Activated naive CD4-positive, alpha-beta T cell treated with anti-CD3 and anti-CD28 coated beads, Interleukin-2, amount 50 U/mL, for 24 hours (primary cell): ENCODE data around the gene RING1.
"Not testable (repeated sequence)": the region's sequence is repeated elsewhere in the genome, so short reads cannot be mapped to it uniquely, and the experiment has no call there.

Source experiments
- H3K27ac Mint-ChIP-seq: one replicate; pipeline ENCODE4 v1.8.0; 2021; ENCODE audit warnings: mild to moderate bottlenecking, mixed read lengths
- H3K27me3 Mint-ChIP-seq: one replicate; pipeline ENCODE4 v1.8.0; 2021; ENCODE audit warnings: mixed read lengths
- H3K36me3 Mint-ChIP-seq: one replicate; pipeline ENCODE4 v1.8.0; 2021; ENCODE audit warnings: mixed read lengths
- H3K4me1 Mint-ChIP-seq: one replicate; pipeline ENCODE4 v1.8.0; 2021; ENCODE audit warnings: mixed read lengths
- H3K4me3 Mint-ChIP-seq: one replicate; pipeline ENCODE4 v1.8.0; 2021; ENCODE audit warnings: mild to moderate bottlenecking, mixed read lengths
- H3K9me3 Mint-ChIP-seq: one replicate; pipeline ENCODE4 v1.8.0; 2021; ENCODE audit warnings: mixed read lengths

RING1 gene

DNA sequence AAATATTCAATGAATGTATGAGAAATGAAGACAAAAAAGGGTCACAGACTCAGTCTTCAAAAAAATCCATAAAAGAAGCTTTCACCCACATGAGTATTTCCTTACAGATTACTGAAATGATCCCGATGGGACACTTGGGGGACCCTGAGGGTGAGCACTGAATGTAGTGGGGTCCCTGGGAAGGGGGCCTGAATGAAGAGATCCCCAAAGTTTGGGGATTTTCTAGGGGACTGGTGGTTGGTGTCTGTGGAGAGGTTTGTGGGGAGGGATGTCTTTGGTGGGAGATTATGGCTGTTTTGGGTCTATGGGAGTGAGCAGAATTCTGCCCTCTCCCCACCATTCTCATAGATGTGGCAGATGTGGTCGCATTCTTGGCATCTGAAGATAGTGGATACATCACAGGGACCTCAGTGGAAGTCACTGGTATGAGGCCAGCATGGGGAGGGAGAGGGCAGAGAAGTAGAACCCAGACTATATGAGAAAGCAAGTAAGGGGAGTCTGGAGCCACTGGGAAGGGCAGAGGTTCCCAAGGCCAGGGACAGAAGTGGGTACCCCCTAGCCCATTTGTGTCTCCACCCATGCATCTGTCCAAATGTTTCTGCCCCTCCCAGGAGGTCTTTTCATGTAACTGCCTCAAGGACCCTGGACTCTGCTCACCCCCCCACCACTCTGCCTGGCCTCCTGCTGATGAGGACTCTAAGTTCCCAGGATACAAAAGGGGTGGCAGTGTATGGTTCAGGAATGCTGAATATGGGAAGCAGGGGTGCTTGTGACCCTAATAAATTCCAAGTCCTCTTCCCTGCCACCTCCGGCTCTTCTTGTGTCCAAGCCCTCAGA is 2.1 kb upstream of the RING1 start:
- H3K36me3 Mint-ChIP-seq = peaks cover 26% of the 10 kb centered on the region
- peak overlapping the region; percentile 46 for H3K27ac Mint-ChIP-seq
- peaks cover 62% of the 10 kb centered on the region for H3K4me1 Mint-ChIP-seq
- H3K9me3 Mint-ChIP-seq = no peaks in the 10 kb centered on the region
- H3K4me3 Mint-ChIP-seq = peak overlapping the region; percentile 100
- H3K27me3 Mint-ChIP-seq = no peaks in the 10 kb centered on the region

DNA sequence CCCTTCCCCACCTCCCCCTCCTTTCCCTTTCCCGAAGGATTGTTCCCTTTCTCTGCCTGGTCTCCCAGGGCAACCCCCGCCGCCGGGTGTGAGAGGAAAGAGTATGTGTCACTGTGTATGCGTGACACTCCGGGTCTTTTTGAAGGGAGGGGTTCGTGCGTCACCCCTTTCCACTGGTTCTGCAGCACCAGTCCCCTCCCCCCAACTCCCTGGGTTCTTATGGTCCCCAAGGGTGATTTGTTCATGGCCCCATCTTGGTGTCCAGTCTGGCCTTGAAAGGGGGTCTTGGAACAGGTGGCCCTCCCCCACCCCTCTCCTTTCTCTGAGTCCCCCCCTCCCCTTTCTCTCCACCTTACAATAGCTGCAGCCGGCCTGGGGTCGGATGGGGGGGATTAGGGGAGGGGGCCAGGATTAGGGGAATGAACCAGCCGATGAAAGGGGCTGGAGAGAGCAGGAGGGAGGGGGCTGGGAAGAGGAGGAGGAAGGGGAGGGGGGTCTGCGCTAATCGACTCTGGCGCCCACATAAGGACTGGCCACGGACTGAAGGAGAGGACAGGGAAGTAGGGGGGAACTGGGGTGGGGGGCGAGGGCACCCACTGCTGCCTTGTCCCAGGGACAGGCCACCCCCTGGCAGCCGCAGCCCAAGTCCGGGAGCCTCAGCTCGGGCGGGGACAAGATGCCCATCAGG is 1.3 kb upstream of the RING1 start:
- Mint-ChIP-seq H3K4me3 (peak overlapping the region; percentile 92), H3K9me3 (no peaks in the 10 kb centered on the region), H3K27me3 (no peaks in the 10 kb centered on the region), H3K4me1 (peaks cover 55% of the 10 kb centered on the region), H3K27ac (no peak overlapping the region), H3K36me3 (peaks cover 27% of the 10 kb centered on the region)

- peaks cover 24% of the 10 kb centered on the region for H3K36me3 Mint-ChIP-seq
- peaks cover 52% of the 10 kb centered on the region for H3K4me1 Mint-ChIP-seq
- no peaks in the 10 kb centered on the region for H3K9me3 Mint-ChIP-seq
- H3K27ac Mint-ChIP-seq = peak overlapping the region; percentile 93
- H3K27me3 Mint-ChIP-seq = no peaks in the 10 kb centered on the region
- H3K4me3 Mint-ChIP-seq = peak overlapping the region; percentile 92
Observed at GRCh38 chr6:33207552-33208090, 679 bp upstream of the RING1 start.

GRCh38 chr6:33209856-33210255 is 1.6 kb downstream of the RING1 start:
- Mint-ChIP-seq H3K4me3 (peak overlapping the region; percentile 20), H3K27ac (peak overlapping the region; percentile 55), H3K36me3 (peaks cover 13% of the 10 kb centered on the region), H3K9me3 (no peaks in the 10 kb centered on the region), H3K4me1 (peaks cover 52% of the 10 kb centered on the region), H3K27me3 (peaks cover 1% of the 10 kb centered on the region)

- H3K36me3 Mint-ChIP-seq = peaks cover 11% of the 10 kb centered on the region
Observed at GRCh38 chr6:33211136-33211535, 2.8 kb downstream of the RING1 start.

DNA sequence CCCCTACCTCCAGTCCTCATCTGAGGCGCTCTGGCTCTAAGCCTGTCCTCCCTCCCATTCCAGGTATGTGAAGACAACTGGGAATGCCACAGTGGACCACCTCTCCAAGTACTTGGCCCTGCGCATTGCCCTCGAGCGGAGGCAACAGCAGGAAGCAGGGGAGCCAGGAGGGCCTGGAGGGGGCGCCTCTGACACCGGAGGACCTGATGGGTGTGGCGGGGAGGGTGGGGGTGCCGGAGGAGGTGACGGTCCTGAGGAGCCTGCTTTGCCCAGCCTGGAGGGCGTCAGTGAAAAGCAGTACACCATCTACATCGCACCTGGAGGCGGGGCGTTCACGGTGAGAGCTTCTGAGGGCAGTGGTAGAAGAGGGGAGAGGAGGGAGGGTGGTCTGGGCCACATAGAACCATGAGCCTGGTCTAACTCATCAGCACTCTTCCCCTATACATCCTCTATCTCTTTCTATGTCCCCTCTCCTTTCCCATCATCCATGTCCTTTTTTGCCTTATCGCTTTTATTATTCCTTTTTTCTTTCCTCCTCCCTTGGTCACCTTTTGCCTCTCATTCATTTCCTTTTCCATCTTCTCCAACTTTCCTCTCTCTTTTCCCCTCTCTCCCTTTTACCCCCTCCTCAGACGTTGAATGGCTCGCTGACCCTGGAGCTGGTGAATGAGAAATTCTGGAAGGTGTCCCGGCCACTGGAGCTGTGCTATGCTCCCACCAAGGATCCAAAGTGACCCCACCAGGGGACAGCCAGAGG is 3.5 kb downstream of the RING1 start:
- Mint-ChIP-seq H3K36me3 (peaks cover 11% of the 10 kb centered on the region), H3K9me3 (no peaks in the 10 kb centered on the region), H3K4me1 (peaks cover 36% of the 10 kb centered on the region), H3K27ac (no peak overlapping the region), H3K27me3 (peaks cover 1% of the 10 kb centered on the region), H3K4me3 (no peak overlapping the region)

More at GRCh38 chr6:33211136-33211535, 2.8 kb downstream of the RING1 start:
- Mint-ChIP-seq H3K9me3 (no peaks in the 10 kb centered on the region), H3K27me3 (peaks cover 1% of the 10 kb centered on the region), H3K4me1 (peaks cover 39% of the 10 kb centered on the region), H3K4me3 (no peak overlapping the region), H3K27ac (no peak overlapping the region)

GRCh38 chr6:33212857-33213165 is 4.5 kb downstream of the RING1 start:
- peak overlapping the region; percentile 83 for H3K4me3 Mint-ChIP-seq
- peak overlapping the region; percentile 87 for H3K27ac Mint-ChIP-seq
- H3K36me3 Mint-ChIP-seq = peaks cover 11% of the 10 kb centered on the region
- no peaks in the 10 kb centered on the region for H3K9me3 Mint-ChIP-seq
- peaks cover 1% of the 10 kb centered on the region for H3K27me3 Mint-ChIP-seq
- H3K4me1 Mint-ChIP-seq = peaks cover 36% of the 10 kb centered on the region

GRCh38 chr6:33213166-33213988 is 5.1 kb downstream of the RING1 start:
- H3K9me3 Mint-ChIP-seq = no peaks in the 10 kb centered on the region
- H3K4me3 Mint-ChIP-seq = peak overlapping the region; percentile 83
- H3K27me3 Mint-ChIP-seq = peaks cover 1% of the 10 kb centered on the region
- peaks cover 36% of the 10 kb centered on the region for H3K4me1 Mint-ChIP-seq
- peaks cover 11% of the 10 kb centered on the region for H3K36me3 Mint-ChIP-seq
- no peak overlapping the region for H3K27ac Mint-ChIP-seq

DNA sequence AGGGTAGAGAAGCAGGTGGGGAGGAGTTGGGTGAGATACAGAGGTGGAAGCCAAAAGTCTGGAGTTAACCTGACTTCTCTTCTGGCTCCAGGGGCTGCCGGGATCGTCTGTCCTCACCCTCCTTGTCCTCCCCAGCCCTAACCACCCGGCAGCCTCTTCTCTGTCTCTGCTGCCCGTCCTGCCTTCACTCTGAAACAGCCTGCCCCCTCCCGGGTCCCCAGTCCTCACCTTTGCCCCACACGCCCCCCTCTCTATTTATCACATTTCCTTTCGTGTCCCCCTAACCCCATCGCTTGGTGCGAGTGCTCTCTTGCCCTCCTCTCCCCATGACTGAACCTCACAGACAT is 5.7 kb downstream of the RING1 start:
- Mint-ChIP-seq H3K4me3 (peak overlapping the region; percentile 83), H3K4me1 (peaks cover 32% of the 10 kb centered on the region), H3K27me3 (peaks cover 1% of the 10 kb centered on the region), H3K36me3 (peaks cover 11% of the 10 kb centered on the region), H3K27ac (no peak overlapping the region), H3K9me3 (no peaks in the 10 kb centered on the region)

DNA sequence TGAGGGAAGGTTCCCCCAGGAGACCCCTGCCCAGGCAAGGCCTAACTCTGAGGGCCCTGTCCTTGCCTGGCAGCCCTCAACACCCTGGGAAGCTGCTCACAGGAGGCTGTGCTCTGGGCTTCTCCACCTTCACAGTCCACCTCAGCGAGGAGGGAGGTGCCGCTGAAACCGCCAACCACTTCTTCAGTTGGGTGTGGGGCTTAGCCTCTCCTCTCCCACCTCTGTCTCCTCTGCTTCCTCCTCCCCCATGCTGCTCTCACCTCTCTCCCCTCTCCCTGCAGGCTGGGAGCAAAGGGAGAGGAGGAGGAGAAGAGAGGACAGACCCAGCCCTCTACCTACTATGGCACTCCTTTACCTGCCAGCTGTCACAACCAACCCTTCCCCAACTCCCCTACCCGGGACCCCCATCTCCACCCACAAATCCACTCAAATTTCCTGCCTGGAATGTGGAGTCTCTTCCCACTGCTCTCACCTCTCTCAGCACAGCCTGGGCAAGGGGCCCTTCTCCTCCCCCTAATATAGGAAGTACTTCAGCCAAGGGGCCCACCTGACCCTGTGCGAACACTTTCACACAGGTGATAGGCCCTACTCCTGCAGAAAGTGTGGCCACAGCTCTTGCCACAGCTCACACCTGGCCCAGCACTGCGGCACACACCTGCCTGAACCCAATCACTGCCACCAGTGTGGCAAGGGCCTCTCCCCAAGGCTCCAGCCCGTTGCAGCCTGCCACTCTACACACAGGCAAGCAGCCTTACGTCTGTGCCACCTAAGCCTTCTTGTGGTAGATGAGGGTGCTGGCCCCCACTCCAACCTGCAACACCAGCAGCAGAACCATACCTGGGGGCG is 7.2 kb downstream of the RING1 start:
- Mint-ChIP-seq H3K9me3 (no peaks in the 10 kb centered on the region), H3K27me3 (peaks cover 2% of the 10 kb centered on the region), H3K4me1 (peaks cover 21% of the 10 kb centered on the region), H3K4me3 (no peak overlapping the region), H3K36me3 (peaks cover 4% of the 10 kb centered on the region), H3K27ac (peak overlapping the region; percentile 65)

GRCh38 chr6:33216117-33216649 is 7.9 kb downstream of the RING1 start:
- Mint-ChIP-seq H3K27me3 (peaks cover 2% of the 10 kb centered on the region), H3K4me3 (no peak overlapping the region), H3K27ac (no peak overlapping the region), H3K9me3 (no peaks in the 10 kb centered on the region), H3K4me1 (peaks cover 21% of the 10 kb centered on the region), H3K36me3 (peaks cover 2% of the 10 kb centered on the region)

DNA sequence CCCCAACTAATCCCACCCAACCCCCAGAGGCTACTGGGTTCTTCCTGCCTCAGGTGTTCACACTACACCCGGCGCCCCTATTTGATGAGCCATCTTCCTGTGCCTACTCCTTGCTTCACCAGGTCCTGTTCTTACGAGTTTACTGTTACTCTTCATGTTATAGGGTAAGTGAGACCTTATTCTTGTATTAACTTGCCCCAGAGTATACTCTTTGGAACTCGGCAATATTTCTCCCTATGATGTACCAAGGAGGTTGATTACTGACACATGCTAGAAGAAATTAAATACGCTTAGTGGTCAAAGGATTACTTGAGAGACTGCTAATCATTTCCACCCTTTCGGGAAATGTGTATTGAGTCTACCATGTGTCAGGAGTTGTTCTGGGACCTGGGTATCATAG is 8.9 kb downstream of the RING1 start:
- Mint-ChIP-seq H3K36me3 (no peaks in the 10 kb centered on the region), H3K27me3 (peaks cover 8% of the 10 kb centered on the region), H3K9me3 (no peaks in the 10 kb centered on the region), H3K4me3 (no peak overlapping the region), H3K27ac (no peak overlapping the region), H3K4me1 (peaks cover 21% of the 10 kb centered on the region)

DNA sequence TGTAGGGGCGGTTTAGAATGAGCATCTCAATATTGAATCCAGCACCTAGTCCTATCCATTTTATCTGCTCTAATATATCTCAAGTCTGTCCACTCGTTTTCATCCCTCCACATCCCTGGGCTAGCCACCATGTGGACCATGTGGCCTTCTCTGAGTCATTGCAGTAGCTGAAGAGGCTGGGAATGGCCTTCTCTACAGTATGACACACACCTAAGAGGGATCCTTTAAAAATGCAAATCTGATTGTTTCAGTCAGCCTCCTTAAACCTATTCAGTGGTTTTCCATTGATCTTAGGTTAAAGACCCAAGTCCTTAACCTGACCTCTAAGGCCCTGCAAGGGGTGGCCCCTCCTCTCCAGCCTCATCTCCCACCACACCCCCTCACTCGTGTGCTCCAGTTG is 9.4 kb downstream of the RING1 start:
- no peaks in the 10 kb centered on the region for H3K9me3 Mint-ChIP-seq
- H3K4me1 Mint-ChIP-seq = peaks cover 17% of the 10 kb centered on the region
- no peak overlapping the region for H3K4me3 Mint-ChIP-seq
- no peak overlapping the region for H3K27ac Mint-ChIP-seq
- H3K27me3 Mint-ChIP-seq = peaks cover 11% of the 10 kb centered on the region
- no peaks in the 10 kb centered on the region for H3K36me3 Mint-ChIP-seq

- not testable (repeated sequence) for H3K36me3 Mint-ChIP-seq, H3K4me1 Mint-ChIP-seq, H3K27ac Mint-ChIP-seq, H3K9me3 Mint-ChIP-seq, H3K4me3 Mint-ChIP-seq
- H3K27me3 Mint-ChIP-seq = peaks cover 12% of the 10 kb centered on the region
Observed at GRCh38 chr6:33226503-33227120, 18.3 kb downstream of the RING1 start.
